ENCODE data around the gene E4F1. TPM values are rescaled to one million over a fixed set of nuclear protein-coding genes. Genes with fewer than 3 reads are reported as not detected.
A peak's percentile ranks its signal among the peaks of the same experiment; 100 is the strongest.

E4F1 gene
- total and polyA plus RNA-seq, 2 of the 13 experiments (the other 11 are each of a cell fraction or from before 2014, with no cell fraction given) = 13.8 to 19.5 TPM

DNA sequence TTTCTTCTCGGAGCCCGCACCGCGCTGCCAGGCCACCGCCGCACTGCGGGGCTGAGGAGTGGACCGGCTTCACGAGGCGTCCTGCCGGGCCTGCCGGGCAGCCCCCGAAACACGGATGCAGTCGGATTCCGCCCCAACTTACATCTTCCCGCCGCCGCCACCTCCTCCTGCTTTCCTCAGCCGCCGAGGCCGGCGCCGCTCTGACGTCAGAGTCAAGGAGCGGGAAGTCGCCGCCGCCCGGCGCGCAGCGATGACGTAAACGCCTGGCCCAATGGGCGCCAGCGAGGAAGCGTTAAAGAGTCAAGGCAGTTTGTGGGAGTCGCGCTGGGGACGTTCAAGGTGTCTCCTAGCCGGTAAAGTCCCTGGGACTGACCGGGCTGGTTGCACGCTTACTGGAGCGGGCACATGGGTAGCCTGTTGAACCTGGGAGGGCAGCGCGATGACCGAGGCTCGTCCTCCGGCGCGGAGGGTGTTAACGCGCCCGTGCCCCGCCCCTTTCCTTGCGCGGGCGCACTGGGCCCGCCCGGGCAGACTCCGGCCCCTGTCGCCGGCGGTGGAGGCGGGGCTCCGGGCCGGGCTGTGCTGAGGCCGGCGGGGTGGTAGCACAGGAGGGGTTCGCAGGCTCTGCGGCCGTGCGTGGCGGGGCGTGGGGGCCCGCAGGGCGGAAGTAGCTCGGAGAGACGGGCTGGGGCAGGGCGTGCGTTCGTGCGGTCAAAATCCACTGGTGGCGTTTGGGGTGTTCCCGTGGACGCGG lies 44.7 kb downstream of the E4F1 start, which contains the start of gene RNPS1 (continued):
- TF ChIP-seq, protein P1, sequence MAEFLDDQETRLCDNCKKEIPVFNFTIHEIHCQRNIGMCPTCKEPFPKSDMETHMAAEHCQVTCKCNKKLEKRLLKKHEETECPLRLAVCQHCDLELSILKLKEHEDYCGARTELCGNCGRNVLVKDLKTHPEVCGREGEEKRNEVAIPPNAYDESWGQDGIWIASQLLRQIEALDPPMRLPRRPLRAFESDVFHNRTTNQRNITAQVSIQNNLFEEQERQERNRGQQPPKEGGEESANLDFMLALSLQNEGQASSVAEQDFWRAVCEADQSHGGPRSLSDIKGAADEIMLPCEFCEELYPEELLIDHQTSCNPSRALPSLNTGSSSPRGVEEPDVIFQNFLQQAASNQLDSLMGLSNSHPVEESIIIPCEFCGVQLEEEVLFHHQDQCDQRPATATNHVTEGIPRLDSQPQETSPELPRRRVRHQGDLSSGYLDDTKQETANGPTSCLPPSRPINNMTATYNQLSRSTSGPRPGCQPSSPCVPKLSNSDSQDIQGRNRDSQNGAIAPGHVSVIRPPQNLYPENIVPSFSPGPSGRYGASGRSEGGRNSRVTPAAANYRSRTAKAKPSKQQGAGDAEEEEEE (CRISPR knock-in tag; IDR thresholded peaks at IDR 0.05; ENCODE audit: borderline replicate concordance) = no peak
- TF ChIP-seq SMC3 (IDR thresholded peaks at IDR 0.05; ENCODE audit: low read length) = no peak
- TF ChIP-seq ZNF672 (CRISPR knock-in tag; IDR thresholded peaks at IDR 0.05) = no peak
- TF ChIP-seq KDM2A (CRISPR knock-in tag; IDR thresholded peaks at IDR 0.05; ENCODE audit: borderline replicate concordance, low read depth) = peak; percentile 82
- peak; percentile 83 for TF ChIP-seq REPIN1 (CRISPR knock-in tag; IDR thresholded peaks at IDR 0.05; ENCODE audit: borderline replicate concordance, low read depth)
- peak; percentile 86 for TF ChIP-seq ZNF761 (CRISPR knock-in tag; conservative IDR thresholded peaks at IDR 0.05)
- TF ChIP-seq, protein P2, sequence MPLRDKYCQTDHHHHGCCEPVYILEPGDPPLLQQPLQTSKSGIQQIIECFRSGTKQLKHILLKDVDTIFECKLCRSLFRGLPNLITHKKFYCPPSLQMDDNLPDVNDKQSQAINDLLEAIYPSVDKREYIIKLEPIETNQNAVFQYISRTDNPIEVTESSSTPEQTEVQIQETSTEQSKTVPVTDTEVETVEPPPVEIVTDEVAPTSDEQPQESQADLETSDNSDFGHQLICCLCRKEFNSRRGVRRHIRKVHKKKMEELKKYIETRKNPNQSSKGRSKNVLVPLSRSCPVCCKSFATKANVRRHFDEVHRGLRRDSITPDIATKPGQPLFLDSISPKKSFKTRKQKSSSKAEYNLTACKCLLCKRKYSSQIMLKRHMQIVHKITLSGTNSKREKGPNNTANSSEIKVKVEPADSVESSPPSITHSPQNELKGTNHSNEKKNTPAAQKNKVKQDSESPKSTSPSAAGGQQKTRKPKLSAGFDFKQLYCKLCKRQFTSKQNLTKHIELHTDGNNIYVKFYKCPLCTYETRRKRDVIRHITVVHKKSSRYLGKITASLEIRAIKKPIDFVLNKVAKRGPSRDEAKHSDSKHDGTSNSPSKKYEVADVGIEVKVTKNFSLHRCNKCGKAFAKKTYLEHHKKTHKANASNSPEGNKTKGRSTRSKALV (CRISPR knock-in tag; IDR thresholded peaks at IDR 0.05) = peak; percentile 47; the same call in 1 of the 2 replicates
- TF ChIP-seq, protein P3, sequence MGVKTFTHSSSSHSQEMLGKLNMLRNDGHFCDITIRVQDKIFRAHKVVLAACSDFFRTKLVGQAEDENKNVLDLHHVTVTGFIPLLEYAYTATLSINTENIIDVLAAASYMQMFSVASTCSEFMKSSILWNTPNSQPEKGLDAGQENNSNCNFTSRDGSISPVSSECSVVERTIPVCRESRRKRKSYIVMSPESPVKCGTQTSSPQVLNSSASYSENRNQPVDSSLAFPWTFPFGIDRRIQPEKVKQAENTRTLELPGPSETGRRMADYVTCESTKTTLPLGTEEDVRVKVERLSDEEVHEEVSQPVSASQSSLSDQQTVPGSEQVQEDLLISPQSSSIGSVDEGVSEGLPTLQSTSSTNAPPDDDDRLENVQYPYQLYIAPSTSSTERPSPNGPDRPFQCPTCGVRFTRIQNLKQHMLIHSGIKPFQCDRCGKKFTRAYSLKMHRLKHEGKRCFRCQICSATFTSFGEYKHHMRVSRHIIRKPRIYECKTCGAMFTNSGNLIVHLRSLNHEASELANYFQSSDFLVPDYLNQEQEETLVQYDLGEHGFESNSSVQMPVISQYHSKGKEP (CRISPR knock-in tag; IDR thresholded peaks at IDR 0.05) = no peak; the same call in none of the 2 replicates
- no peak for TF ChIP-seq ZNF841 (CRISPR knock-in tag; IDR thresholded peaks at IDR 0.05; ENCODE audit: borderline replicate concordance)
- no peak for TF ChIP-seq SYNCRIP (IDR thresholded peaks at IDR 0.05; ENCODE audit: insufficient read depth, low read depth, low read length)
- TF ChIP-seq JUN (CRISPR knock-in tag; IDR thresholded peaks at IDR 0.05) = peak; percentile 46
- TF ChIP-seq STAT5B (CRISPR knock-in tag; IDR thresholded peaks at IDR 0.05) = no peak; the same call in 1 of the 2 replicates
- peak; percentile 95 for TF ChIP-seq ATF7 (IDR thresholded peaks at IDR 0.05)
- TF ChIP-seq ATF7 (CRISPR knock-in tag; IDR thresholded peaks at IDR 0.05) = peak; percentile 95
- 0 out of 2 replicates have a peak, but pooled peaks have one; percentile 9 for TF ChIP-seq ZNF556 (CRISPR knock-in tag; IDR thresholded peaks at IDR 0.05; ENCODE audit: borderline replicate concordance)
- TF ChIP-seq, protein P4, sequence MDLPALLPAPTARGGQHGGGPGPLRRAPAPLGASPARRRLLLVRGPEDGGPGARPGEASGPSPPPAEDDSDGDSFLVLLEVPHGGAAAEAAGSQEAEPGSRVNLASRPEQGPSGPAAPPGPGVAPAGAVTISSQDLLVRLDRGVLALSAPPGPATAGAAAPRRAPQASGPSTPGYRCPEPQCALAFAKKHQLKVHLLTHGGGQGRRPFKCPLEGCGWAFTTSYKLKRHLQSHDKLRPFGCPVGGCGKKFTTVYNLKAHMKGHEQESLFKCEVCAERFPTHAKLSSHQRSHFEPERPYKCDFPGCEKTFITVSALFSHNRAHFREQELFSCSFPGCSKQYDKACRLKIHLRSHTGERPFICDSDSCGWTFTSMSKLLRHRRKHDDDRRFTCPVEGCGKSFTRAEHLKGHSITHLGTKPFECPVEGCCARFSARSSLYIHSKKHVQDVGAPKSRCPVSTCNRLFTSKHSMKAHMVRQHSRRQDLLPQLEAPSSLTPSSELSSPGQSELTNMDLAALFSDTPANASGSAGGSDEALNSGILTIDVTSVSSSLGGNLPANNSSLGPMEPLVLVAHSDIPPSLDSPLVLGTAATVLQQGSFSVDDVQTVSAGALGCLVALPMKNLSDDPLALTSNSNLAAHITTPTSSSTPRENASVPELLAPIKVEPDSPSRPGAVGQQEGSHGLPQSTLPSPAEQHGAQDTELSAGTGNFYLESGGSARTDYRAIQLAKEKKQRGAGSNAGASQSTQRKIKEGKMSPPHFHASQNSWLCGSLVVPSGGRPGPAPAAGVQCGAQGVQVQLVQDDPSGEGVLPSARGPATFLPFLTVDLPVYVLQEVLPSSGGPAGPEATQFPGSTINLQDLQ (CRISPR knock-in tag; IDR thresholded peaks at IDR 0.05) = 0 out of 2 replicates have a peak, but pooled peaks have one; percentile 36
- peak; percentile 68; the same call in 1 of the 2 replicates for TF ChIP-seq TARDBP (CRISPR knock-in tag; IDR thresholded peaks at IDR 0.05)
- TF ChIP-seq FOXC1 (CRISPR knock-in tag; IDR thresholded peaks at IDR 0.05; ENCODE audit: borderline replicate concordance) = peak; percentile 88; the same call in 1 of the 2 replicates
- TF ChIP-seq, protein P5, sequence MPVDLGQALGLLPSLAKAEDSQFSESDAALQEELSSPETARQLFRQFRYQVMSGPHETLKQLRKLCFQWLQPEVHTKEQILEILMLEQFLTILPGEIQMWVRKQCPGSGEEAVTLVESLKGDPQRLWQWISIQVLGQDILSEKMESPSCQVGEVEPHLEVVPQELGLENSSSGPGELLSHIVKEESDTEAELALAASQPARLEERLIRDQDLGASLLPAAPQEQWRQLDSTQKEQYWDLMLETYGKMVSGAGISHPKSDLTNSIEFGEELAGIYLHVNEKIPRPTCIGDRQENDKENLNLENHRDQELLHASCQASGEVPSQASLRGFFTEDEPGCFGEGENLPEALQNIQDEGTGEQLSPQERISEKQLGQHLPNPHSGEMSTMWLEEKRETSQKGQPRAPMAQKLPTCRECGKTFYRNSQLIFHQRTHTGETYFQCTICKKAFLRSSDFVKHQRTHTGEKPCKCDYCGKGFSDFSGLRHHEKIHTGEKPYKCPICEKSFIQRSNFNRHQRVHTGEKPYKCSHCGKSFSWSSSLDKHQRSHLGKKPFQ (CRISPR knock-in tag; IDR thresholded peaks at IDR 0.05; ENCODE audit: insufficient replicate concordance) = peak; percentile 89
